Fibroblast of peridontal ligament (primary cell): Measurements from ENCODE around the gene CDH4.

Experiments
- DNase-seq: peaks from one replicate; pipeline ENCODE4 v3.0.0-alpha.2; 2010; ENCODE audit errors: extremely low read depth

CDH4 gene

DNA sequence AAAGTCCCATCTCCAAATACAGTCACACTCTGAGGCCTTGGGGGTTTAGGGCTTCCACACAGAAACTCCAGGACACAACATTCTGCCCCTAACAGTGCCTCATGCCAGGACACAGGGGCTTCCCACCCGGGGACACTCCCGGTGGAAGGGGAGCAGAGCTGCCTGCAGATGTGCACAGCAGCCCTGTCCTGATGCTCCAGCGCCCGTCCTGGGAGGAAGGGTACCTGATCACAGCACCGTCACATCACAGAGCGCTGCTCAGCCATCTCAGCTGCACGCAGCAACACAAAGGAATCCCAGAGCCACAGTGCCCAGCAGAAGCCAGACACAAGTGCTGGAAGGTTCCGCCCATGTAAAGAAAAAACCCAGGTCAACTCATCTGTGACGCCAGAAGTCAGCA is 657.0 kb downstream of the CDH4 start:
- DNase-seq: no peak

DNA sequence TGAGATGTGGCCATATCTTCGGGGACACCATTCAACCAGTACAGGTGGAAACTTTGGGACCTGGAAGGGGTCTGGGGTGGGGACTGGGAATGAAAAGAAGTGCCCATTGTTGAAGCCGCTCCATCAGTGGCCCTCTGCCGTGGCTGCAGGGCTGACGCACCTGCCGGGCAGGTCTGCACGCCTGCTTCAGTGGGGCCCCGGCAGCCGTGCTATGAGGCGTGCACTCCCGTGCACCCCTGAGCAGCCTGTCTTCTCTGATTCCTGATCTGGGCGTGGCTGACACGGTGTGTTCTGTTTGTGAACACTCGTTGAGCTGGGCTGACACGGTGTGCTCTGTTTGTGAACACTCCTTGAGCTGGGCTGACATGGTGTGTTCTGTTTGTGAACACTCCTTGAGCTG is 657.8 kb downstream of the CDH4 start:
- DNase-seq: no peak

DNA sequence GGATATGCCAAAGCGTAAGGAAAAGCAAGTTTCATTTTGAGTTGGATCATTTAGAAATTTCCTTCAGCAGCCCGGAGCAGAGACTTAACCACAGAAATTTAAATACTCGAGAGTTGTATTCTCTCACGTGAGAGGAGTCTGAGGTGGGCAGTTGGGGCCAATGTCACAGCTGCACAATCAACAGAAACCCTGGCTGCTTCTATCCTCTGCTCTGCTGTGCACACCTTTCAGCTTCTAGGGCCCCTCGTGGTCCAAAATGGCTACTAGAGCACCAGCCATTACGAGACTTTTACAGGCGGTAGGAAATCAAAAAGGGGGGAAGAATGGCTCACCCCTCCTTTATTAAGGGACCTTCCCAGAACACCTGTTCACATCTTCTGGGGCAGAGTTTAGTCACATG is 659.8 kb downstream of the CDH4 start:
- no peak for DNase-seq

DNA sequence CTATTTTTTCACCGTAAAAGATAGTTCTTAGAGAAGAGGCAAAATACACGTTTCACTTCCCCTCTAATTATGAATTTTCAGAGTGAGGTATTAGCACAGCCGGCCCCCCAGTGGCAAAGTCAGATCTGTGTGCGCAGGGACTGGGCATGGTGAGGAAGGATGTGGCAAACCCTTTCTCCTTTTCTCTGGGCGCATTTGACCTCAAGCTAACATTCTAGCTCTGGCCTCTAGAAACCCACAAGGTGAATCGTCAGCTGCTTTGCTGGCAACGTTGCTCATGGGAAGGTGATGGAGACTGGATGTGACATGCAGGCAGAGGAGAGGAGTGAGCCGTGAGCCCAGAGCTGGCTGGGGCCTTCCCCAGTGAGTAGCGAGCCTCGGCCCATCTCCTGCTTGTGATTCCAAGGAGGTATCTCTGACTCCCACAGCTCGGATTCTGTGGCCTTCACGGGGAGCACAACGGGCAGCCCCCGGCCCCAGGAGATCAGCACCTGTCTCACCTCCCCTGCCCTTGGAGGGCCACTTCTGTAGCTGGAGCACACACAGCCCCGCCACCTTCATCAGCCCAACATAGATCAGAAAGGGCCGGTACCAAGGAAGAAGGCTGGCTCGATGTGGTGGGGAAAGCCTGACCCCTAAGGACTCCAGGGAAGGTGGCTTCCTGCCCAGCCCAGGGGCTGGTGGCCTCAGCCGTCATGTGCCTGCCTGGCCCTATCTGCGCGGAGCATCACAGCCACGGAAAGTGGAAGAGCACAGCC is 660.8 kb downstream of the CDH4 start:
- DNase-seq: no peak

DNA sequence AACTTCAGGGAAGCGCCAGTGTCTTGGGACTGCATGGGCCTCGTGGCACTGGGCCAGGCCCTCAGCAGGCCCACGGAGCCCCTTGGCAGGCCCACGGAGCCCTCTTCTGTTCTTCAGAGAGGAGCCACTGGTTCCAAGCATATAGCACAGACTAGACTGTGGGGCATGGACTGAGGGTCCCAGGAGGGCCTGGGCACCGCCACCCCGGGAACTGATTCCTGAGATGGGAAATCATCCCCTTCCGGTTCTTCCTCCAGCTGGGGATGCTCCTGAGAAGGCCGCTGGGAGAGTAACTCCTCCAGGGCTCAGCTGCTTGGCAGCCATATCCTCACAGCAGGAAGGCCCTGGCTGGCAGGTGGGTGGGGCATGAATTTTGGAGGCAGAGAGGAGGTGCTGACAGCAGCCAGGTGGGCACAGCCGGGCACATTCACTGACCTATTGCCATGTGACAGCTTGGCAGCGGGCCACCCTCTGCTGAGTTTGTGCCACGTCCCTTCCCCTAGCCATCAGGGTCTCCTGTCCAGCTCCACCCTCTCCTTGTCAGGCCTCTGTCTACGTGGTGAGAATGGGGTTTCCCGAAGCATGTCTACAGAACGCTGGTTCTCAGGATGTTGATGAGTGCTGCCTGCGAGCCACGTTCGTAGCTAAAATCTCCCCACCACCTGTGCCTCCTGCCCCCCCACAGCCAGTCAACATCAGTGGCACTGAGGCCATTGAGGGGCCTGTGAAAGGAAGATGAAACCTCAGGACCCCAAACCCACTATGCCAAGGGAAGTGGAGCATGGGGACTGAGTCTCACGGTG is 661.6 kb downstream of the CDH4 start:
- no peak for DNase-seq

DNA sequence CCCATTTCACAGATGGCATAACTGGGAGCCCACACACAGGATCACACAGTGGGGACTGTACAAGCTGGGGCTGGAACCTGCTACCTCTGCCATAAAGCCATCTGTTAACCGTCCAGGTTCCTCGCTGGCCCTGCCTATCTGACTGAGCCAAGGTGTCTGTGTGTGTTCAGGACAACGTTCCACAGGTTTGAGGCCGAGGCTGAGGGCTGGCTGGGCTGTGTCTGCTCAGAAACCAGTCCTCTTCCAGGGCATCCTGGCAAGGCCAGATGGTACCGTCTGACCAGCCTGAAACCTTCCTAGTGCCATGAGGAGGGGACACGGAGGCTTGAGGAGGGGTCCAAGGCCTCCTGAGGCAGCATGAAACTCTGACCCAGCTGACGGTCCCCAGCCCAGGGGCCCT is 663.0 kb downstream of the CDH4 start:
- no peak for DNase-seq

DNA sequence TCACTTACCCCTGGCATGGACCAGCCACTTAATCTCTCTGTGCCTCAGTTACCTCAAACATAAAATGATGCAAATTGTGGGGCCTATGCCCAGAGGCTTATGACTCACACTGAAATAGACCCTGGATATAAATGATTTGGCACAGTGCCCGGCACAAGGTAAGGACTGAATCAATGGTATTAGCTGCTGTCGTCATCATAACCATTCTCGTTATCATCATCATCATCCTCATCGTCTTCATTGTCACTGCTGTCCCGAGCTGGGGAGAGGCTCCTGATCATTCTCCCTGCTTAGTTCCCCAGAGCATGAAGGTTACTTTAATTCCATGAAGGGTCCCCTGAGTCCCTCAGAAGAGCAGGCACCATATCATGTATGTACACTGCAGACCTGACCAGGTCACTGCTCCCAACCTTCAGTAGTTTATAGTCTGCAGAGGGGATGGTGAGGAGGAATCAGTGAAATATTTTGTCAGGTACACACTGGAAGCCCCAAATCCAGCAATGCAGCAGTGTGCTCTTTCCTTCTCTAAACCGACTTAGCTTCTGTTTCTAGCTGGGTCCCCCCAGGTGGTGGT is 664.3 kb downstream of the CDH4 start:
- no peak for DNase-seq

DNA sequence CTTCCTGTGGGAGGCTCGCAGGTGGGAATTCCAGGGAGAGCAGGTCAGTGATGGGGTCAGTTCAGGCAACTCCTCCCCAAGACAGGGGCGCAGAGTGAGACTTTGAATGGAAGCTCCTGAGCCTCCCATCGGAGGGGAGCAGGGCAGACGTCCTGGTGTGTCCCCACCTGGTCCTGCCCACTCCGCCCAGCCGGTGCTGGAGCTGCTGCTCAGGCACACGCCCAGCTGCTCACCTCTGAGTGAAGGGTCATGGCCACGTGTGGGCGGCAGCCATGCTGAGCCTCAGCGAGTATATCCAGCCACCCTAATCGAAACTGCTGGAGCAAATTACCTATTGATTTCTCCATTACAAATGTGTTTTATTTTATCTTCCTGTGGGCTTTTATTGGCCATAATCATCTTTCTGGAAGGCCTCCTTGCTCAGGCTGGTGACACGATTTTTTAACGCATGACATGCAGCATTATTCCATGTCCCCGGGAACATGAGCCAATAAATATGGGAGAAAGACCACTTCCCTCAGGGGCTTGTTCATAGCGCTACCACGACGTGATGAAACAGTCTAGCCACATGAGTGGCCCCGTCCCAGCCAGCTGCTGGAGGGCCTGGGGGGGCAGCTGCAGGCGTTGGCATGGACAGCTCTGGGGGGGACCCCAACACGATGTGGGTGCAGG is 665.5 kb downstream of the CDH4 start:
- no peak for DNase-seq

DNA sequence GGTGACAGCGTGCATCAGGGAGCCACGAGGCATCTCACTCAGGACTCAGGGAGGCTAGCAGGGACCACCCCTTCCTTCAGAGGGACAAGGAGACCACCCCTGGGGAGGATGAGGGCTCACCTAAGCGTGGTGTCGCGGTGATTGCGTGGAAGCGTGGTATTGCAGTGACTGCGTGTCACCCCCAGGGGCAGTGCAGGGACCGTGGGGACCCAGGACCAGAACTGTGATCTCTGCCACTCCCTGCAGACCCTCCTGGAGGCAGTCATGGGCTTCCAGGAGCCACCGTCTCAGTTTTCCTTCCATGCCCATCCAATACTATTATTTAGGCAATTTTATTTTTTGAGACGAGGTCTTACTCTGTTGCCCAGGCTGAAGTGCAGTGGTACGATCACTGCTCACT is 666.5 kb downstream of the CDH4 start:
- DNase-seq: no peak

DNA sequence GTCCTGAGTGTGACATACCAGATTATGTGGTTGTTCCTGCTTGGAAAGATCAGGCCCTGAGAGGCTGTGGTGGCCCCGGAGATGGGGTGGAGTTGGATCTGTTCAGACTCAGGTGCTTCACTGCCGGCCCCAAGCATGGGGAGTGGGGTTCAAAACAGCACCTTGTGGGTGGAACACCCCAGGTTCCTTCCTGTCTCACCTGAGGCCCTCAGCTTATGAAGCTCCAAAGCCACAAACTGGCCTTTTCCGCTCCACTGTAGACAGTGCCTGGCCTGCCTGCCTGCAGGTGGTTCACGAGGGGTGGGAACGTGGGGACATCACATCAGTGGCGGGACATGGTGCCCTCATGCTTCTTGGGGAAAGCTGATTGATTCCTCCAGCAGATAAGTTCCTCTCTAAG is 667.2 kb downstream of the CDH4 start:
- no peak for DNase-seq

DNA sequence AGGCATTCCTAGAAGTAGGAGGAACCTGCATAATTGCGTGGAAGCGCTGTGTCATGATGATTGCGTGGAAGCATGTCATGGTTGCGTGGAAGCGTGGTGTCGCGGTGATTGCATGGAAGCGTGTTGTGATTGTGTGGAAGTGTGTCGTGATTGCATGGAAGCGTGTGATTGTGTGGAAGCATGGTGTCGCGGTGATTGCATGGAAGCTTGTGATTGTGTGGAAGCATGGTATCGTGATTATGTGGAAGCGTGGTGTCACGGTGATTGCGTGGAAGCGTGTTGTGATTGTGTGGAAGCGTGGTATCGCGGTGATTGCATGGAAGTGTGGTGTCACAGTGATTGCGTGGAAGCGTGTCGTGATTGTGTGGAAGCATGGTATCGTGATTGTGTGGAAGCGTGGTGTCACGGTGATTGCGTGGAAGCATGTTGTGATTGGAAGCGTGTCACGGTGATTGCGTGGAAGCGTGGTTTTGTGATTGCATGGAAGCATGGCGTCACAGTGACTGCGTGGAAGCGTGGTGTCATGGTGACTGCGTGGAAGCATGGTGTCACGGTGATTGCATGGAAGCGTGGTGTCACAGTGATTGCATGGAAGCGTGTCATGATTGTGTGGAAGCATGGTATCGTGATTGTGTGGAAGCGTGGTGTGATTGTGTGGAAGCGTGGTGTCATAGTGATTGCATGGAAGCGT is 667.8 kb downstream of the CDH4 start:
- no peak for DNase-seq

DNA sequence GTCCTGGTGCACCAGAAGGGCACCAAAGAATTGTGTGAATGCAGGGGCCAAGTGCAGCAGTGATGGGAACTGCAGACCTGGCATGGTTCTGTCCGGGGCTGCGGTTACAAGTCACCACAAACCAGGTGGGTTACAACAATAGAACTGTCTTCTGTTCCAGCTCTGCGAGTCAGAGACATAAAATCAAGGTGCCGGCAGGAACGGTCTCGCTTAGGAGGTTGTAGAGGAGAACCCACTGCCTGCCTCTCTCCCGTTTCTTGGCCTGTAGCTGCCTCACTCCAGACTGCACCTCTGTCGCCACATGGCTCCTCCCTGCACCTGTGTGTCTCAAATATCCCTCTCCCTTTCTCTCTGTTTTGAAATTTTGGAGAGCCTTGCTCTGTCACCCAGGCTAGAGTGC is 670.4 kb downstream of the CDH4 start:
- DNase-seq: no peak

DNA sequence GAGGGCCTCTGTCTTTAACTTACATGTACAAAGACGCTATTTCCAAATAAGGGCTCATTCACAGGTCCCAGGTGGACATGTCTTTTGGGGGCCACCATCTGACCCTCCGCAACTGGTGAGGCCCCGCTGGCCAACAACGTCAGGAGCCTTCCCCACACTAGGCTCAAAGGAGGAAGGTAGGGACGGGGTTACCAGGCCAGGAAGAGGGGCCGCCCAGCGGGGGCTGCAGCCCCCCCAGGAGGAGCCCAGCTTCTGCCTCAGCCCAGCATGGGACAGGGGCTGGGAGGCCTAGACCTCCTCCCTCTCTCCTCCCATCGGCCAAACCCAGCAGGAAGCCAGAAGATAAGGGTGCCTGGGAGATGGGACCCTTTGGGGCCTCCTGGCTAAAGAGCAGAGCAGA is 670.9 kb downstream of the CDH4 start:
- no peak for DNase-seq

DNA sequence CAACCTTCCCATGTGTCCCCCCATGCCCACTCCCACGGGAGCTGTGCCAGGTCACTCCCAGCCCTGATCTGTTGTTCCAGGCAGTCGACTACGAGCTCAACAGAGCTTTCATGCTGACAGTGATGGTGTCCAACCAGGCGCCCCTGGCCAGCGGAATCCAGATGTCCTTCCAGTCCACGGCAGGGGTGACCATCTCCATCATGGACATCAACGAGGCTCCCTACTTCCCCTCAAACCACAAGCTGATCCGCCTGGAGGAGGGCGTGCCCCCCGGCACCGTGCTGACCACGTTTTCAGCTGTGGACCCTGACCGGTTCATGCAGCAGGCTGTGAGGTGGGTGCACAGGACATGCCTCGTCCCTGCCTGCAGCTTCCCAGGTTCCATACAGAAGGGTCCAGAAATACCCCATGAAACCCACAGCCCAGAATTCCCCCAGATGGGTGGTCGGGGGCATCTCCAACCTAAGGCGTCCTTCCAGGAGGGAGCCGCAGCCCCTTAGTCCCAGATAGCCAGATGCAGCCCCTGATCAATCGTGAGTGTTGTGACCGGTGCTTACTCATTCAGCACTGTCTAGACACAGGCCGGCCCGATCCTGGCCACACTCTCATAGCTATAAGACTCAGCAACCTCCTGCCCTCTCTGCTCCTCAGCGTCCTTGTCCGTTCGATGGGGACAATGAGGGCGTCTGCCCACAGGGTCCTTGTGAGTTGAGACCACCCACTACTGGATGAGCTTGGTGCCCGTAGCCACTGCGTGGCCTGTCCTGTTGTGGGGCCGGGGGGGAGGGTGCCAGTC is 671.5 kb downstream of the CDH4 start:
- DNase-seq: no peak

DNA sequence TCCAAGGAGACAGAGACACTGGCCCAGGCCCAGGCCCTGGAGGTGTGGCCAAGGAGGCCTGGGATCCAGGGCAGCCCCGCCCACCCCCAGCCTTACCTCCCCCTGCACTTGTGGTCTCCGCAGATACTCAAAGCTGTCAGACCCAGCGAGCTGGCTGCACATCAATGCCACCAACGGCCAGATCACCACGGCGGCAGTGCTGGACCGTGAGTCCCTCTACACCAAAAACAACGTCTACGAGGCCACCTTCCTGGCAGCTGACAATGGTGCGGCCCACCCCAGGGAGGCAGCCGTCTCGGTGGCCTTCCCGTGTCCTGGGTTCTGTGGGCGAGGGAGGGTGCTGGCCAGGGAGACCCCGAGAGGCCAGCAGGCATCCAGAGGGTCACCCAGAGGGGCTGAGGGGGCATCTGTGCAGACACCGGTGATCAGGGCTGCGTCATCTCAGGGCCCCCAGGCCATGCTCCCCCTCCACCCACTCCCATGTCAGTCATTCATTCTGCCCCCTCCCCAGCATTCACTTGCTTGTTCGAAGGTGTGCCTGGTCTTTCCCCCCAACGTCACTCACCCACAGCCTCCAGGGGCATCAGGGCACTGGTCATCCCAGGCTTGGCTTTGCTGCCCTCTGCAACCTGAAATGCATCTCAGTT is 672.3 kb downstream of the CDH4 start:
- DNase-seq: no peak

DNA sequence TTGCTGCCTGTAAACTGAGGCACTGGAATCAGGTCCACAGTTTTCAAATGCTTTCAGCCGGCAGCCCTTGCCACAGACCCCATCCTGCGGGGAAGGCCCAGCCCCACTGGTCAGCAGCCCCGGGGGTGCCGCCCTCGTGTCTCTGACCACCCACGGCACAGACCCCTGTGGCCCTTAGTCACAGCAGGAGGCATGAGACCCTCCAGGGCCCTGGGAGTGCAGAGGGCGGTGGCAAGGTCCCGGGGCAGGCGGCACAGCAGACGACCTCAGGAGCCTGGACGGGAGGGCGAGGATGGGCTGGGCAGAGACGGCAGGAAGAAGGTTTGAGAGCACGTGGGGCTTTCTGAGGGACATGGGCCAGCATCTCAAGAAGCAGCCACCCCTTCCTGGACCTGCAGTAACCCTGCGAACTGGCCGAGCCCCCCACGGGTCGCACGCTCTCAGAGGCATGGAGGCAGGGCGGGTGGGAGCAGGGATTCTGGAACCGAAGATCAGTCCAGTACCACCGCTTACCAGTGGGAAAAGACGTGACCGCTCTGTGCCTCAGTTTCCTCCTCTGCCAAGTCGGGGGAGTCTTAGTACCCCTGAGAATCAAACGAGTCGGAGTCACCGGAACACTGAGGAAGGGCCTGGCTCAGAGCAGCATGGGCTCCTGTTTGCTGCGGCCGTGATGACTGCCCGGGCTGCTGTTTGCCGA is 672.9 kb downstream of the CDH4 start:
- DNase-seq: no peak

DNA sequence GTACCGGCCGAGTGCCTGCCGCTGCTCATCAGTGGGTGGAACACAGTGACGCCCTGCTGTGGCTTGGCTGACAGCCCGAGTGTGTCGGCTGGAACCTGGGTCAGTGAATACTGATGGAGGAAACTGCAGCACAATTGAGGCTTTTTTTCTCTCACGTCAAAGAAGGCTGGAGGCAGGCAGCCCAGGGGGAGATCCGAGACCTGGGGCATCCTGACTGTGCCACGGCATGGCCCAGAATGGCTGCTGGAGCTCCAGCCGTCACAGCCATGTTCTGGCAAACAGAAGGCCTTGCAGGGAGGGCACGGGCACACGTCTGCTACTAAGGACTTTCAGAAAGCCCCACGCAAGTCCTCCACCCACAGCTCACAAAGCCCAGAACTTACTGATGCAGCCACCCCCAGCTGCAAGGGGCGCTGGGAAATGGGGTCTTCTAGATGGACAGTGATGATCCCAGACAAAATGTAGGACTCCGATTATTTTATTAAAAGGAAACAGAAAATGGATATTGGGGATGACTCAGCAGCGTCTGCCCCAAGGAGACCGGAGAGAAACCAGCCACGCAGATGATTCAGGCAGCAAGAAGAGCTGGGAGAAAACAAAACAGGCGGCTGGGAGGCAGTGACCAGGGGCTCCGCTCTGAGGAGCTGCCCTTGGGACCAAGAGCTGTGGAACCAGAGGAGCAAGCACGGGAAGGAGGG is 673.6 kb downstream of the CDH4 start:
- DNase-seq: no peak

DNA sequence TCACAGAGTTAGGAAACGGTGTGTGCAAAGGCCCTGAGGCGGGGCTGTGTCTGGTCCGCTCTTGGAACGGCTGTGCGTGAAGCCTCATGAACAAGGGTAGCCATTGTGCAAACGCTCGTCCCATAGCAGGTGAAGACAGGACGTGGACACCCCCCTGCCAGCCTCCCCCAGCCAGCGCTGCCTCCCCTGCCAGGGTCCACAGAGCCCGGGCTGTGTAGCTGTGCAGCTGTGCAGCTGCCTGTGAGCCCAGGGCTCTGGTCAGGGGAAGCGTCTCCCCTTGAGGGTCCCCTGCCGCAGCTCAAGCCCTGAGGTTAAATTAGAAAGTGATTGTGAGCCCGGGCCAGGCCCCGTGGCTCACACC is 674.2 kb downstream of the CDH4 start:
- DNase-seq: no peak

DNA sequence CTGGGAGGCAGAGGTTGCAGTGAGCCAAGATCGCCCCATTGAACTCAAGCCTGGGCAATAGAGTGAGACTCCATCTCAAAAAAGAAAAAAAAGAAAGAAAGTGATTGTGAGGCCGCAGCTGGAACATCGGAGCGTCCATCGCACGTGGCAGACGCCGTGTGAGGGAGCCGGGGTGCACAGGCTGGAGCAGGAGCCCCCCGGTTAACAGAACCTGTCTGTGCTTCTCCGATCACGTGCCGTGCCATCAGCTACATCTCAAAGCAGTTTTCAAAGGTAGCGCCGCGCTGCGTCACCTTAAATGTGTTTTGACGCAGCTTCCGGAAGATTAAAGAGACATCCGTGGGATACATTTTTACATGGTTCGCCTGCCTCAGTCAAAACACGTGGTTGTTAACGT is 674.7 kb downstream of the CDH4 start:
- no peak for DNase-seq
